HCT116 (cell line): ENCODE results near the gene GLP2R.

Source experiments
- CTCF ChIP-seq, 3 experiments: fragments of 200-600 bp in 1 of 3; sonication (generic) in 1 of 3; IDR thresholded peaks in 2 of 3; conservative IDR thresholded peaks in 1 of 3; 2 replicates each; pipeline ENCODE4 v1.5.1; 2012 to 2017; ENCODE audit warnings: low read depth in 2 of 3, low read length in 2 of 3, antibody characterized with exemption in 1 of 3, borderline replicate concordance in 1 of 3, control low read depth in 1 of 3, mild to moderate bottlenecking in 1 of 3, mixed read lengths in 1 of 3, mixed run types in 1 of 3, moderate library complexity in 1 of 3; ENCODE audit not compliant: insufficient read depth in 1 of 3
- POLR2A ChIP-seq: IDR thresholded peaks from 2 replicates; pipeline ENCODE4 v1.7.0; 2011; ENCODE audit warnings: borderline replicate concordance; ENCODE audit not compliant: insufficient read depth, insufficient read length; ENCODE audit errors: extremely low read depth
- TCF7L2 ChIP-seq: IDR thresholded peaks from 2 replicates; pipeline ENCODE4 v1.7.0; 2011; ENCODE audit warnings: borderline replicate concordance, inconsistent platforms; ENCODE audit not compliant: insufficient read depth, insufficient read length; ENCODE audit errors: extremely low read depth

DNA sequence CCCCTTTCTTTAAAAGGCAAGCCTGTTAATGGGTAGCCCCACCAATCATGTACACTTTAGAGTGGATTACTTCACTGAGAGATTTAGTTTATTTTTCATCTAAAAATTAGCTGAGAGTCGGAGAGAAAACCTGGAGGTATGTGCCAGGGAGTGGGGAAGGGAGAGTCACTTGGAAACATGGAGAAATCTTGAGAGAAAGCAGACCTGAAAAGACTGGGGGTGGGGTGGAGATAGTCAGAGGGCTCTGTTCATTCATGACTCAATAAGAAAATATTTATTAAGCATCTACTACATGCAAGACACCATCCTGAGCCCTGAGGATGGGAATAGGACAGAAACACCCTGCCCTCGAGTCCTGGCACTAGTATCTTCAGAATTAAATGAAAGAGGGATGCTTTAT, 106.8 kb downstream of the GLP2R start:
- no peak for TF ChIP-seq POLR2A
- TF ChIP-seq CTCF (IDR thresholded peaks at IDR 0.05 in 2 of 3, conservative IDR thresholded peaks at IDR 0.05 in 1 of 3; ENCODE audit: borderline replicate concordance in 1 of 3, insufficient read depth in 1 of 3, low read depth in 2 of 3, low read length in 2 of 3): no peak
- TF ChIP-seq TCF7L2: no peak
